ENCODE results near the gene SS18L1. TPM values are rescaled to one million over a fixed set of nuclear protein-coding genes. Genes with fewer than 3 reads are reported as not detected.

The SS18L1 gene
- total RNA-seq, 1 experiment from 2014 or later, result 34.7 TPM

DNA sequence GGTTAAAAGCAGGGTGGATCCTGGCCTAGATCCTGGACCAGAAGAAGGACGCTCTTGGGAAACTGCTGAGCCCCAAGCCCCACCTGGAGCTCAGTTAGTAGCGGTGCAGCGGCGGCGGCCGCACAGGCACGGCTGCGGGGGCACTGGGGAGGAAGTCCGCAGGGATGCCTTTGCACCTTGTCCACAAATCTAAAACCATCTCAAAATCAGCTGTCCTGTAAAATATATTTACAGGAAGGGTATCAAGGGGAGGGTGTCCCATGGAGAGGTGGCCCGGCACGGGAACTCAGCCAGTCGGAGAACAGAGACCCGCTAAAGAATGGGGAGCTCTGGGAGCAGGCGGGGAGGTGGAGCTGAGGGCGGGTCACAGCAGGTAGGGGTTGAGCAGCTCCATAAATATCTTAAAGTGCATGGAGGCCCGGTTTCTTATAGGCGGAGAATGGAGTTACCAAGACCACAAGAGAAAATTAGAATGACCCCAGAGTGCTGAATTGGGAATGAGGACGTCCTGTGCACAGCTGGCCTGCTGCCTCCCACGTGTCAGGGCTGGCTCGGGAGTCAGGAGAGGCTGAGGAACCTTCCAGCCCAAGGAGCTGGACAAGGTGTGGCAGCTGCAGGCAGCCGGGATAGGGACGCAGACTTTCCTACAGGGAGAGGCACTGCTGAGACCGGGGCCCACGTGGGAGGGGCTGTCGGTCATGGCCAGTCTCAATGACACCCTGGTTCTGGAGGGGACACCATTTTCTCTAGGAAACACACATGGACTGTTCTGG lies 47.3 kb downstream of the SS18L1 start:
- Histone ChIP-seq H3K36me3 (ENCODE audit: insufficient read depth, low read length, poor library complexity, severe bottlenecking) (peaks cover 22% of the 10 kb centered on the region), H3K27ac (ENCODE audit: low read depth, low read length, poor library complexity, severe bottlenecking) (peak overlapping the region; percentile 42), H3K9me3 (ENCODE audit: low read depth, low read length, poor library complexity, severe bottlenecking) (no peaks in the 10 kb centered on the region), H3K4me1 (ENCODE audit: insufficient read depth, low read length, poor library complexity, severe bottlenecking) (no peaks in the 10 kb centered on the region), H3K27me3 (replicated peaks; ENCODE audit: insufficient read depth, low read depth, low read length, poor library complexity) (no peaks in the 10 kb centered on the region), H3K4me3 (ENCODE audit: low read depth, low read length, poor library complexity, severe bottlenecking) (no peak overlapping the region)
- no TSS peak for BruUV-seq (replicated peaks)
- TF ChIP-seq EZH2 (IDR thresholded peaks at IDR 0.05; ENCODE audit: borderline replicate concordance, low read depth, low read length, poor library complexity, severe bottlenecking), result no peak
- TF ChIP-seq, protein P1, sequence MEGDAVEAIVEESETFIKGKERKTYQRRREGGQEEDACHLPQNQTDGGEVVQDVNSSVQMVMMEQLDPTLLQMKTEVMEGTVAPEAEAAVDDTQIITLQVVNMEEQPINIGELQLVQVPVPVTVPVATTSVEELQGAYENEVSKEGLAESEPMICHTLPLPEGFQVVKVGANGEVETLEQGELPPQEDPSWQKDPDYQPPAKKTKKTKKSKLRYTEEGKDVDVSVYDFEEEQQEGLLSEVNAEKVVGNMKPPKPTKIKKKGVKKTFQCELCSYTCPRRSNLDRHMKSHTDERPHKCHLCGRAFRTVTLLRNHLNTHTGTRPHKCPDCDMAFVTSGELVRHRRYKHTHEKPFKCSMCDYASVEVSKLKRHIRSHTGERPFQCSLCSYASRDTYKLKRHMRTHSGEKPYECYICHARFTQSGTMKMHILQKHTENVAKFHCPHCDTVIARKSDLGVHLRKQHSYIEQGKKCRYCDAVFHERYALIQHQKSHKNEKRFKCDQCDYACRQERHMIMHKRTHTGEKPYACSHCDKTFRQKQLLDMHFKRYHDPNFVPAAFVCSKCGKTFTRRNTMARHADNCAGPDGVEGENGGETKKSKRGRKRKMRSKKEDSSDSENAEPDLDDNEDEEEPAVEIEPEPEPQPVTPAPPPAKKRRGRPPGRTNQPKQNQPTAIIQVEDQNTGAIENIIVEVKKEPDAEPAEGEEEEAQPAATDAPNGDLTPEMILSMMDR (conservative IDR thresholded peaks at IDR 0.05; ENCODE audit: low read depth, low read length), result no peak
- no peak for DNase-seq (ENCODE audit: low spot score)
- POLR2A ChIA-PET (ENCODE audit: low non-redundant PET), result no interaction called here
- CTCF ChIA-PET, result no interaction called here
- intact Hi-C loops (cut with micrococcal nuclease; ENCODE audit: unreplicated experiment), result no loop called here

DNA sequence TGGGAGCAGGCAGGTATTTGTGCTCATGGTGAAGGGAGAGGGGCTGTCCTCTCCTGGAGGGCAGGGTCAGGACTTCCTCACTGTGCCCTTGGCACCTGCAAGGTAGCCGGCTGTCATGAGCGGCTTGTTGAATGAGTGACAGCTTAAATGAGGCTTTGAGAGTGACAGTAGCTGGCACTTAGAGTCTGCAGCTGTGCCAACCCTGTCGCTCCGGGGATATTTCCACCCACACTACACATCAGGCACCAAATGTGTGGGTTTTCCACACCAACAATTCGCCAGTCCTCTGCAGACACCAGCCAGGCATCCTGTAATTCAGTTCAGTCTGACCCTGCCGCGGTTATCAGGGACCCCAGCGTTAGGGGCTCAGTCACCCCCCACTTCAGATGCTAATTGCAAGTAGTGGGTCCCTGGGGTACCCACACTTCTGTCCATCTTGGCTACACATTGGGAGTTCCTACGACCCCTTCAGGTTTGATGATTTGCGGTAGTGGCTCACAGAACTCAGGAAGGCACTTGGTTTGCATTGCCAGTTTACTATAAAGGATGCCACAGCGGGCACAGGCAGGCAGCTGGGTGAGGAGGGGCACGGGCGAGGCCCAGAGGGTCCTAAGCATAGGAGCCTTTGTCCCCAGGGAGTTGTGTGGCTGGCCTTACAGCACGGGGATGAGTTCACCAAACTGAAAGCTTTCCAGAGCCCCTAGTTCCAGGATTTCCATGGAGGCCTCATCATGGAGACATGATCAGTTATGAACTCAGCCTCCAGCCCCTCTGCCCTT lies 48.4 kb downstream of the SS18L1 start:
- BruUV-seq (replicated peaks), result no TSS peak

DNA sequence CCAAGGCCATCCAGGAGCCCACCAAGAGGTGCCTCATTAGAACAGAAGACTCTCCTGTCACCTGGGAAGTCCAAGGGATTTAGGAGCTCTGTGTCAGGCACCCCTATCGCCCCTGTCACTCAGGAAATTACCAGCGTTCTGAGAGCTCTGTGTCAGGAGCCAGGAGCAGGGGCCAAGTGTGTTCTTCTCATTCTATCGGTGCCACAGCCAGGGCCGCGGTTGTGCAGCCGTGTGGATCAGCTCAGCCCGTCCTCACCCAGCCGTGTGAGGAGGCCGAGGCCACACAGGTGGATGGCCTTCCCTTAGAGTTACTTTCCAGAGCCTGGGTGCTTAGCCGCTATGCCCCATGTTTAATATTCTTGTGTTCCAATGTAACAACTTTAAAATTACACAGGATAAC lies 49.1 kb downstream of the SS18L1 start:
- no TSS peak for BruUV-seq (replicated peaks)

More for the DNA sequence above, 48.4 kb downstream of the SS18L1 start:
- ChIA-PET CTCF (no interaction called here), POLR2A (ENCODE audit: low non-redundant PET) (no interaction called here)
- Histone ChIP-seq H3K27ac (ENCODE audit: low read depth, low read length, poor library complexity, severe bottlenecking) (no peak overlapping the region), H3K4me1 (ENCODE audit: insufficient read depth, low read length, poor library complexity, severe bottlenecking) (no peaks in the 10 kb centered on the region), H3K36me3 (ENCODE audit: insufficient read depth, low read length, poor library complexity, severe bottlenecking) (peaks cover 28% of the 10 kb centered on the region), H3K9me3 (ENCODE audit: low read depth, low read length, poor library complexity, severe bottlenecking) (no peaks in the 10 kb centered on the region), H3K27me3 (replicated peaks; ENCODE audit: insufficient read depth, low read depth, low read length, poor library complexity) (no peaks in the 10 kb centered on the region), H3K4me3 (ENCODE audit: low read depth, low read length, poor library complexity, severe bottlenecking) (no peak overlapping the region)
- intact Hi-C loops (cut with micrococcal nuclease; ENCODE audit: unreplicated experiment), result no loop called here
- DNase-seq (ENCODE audit: low spot score), result no peak
- TF ChIP-seq, protein P1 (conservative IDR thresholded peaks at IDR 0.05; ENCODE audit: low read depth, low read length), result no peak
- no peak for TF ChIP-seq EZH2 (IDR thresholded peaks at IDR 0.05; ENCODE audit: borderline replicate concordance, low read depth, low read length, poor library complexity, severe bottlenecking)

More for the DNA sequence above, 49.1 kb downstream of the SS18L1 start:
- no peaks in the 10 kb centered on the region for H3K27me3 ChIP-seq (replicated peaks; ENCODE audit: insufficient read depth, low read depth, low read length, poor library complexity)
- TF ChIP-seq, protein P1 (conservative IDR thresholded peaks at IDR 0.05; ENCODE audit: low read depth, low read length), result no peak
- POLR2A ChIA-PET (ENCODE audit: low non-redundant PET), result no interaction called here
- H3K9me3 ChIP-seq (ENCODE audit: low read depth, low read length, poor library complexity, severe bottlenecking), result no peaks in the 10 kb centered on the region
- peaks cover 33% of the 10 kb centered on the region for H3K36me3 ChIP-seq (ENCODE audit: insufficient read depth, low read length, poor library complexity, severe bottlenecking)
- no peak for DNase-seq (ENCODE audit: low spot score)
- intact Hi-C loops (cut with micrococcal nuclease; ENCODE audit: unreplicated experiment), result no loop called here
- CTCF ChIA-PET, result no interaction called here
- H3K27ac ChIP-seq (ENCODE audit: low read depth, low read length, poor library complexity, severe bottlenecking), result no peak overlapping the region
- H3K4me1 ChIP-seq (ENCODE audit: insufficient read depth, low read length, poor library complexity, severe bottlenecking), result no peaks in the 10 kb centered on the region
- no peak overlapping the region for H3K4me3 ChIP-seq (ENCODE audit: low read depth, low read length, poor library complexity, severe bottlenecking)

All from A673 (cell line).